ENCODE results near the gene TAF4. TPM values are rescaled to one million over a fixed set of nuclear protein-coding genes. Genes with fewer than 3 reads are reported as not detected.
"Not testable (repeated sequence)": the region's sequence is repeated elsewhere in the genome, so short reads cannot be mapped to it uniquely, and the experiment has no call there.

The TAF4 gene
- polyA plus RNA-seq, 10 donors: 9.9 to 17.1 (median 13.4) TPM

DNA sequence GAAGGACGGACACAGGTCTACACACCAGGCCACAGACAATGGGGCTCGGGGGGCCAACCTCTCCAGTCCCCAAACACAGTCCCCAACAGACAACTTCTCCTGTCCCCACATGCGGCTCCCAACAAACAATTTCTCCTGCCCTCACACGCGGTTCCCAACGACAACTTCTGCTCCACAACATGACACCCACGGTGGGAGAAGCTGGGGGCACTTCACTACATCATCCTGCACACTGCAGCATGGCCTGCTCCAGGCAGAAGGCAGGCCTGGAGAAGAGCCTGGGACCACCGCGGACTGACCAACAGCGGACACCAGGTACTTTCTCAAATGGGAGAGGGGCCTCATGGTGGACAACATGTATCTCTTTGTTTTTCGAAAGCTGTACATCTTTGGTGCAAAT, 6.7 kb downstream of the TAF4 start:
- DNase-seq: no peak

DNA sequence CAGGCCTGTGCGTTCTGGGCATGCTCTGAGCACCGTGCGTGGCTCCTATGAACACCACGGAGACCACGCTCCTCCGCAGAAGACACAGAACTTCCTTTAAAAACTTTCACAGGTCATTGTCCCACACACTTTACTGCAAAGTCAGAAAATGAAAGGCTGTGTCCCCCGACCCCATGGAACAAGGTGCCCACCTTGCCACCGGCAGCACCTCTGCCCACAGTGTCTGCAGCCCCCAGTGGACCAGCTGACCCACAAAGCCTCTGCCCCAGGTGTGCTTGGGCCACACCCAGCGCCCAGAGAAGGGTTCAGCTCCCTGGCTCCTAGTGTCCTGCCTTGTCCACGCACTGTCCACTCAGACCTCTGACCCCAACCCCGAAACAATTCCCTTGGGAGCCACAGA, 8.7 kb downstream of the TAF4 start:
- no peak for DNase-seq

DNA sequence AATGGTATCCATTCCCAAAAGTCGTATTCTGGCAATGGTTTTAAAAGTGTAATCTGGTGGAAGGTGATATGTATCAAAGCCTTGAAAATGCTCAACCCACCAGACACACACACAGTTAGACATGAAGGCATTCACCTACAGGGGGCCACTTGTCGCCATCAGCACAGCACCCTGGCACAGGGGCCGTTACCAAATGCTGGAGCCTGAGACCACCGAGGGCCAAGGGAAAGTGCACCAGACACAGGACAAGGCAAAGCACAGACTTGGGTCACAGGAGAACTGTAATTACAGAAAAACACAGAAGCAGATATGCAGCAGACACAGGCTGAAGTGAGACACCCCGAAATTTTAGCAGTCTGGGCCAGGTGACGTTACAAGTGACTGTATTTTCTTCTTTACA, 9.3 kb downstream of the TAF4 start:
- no peak for DNase-seq

DNA sequence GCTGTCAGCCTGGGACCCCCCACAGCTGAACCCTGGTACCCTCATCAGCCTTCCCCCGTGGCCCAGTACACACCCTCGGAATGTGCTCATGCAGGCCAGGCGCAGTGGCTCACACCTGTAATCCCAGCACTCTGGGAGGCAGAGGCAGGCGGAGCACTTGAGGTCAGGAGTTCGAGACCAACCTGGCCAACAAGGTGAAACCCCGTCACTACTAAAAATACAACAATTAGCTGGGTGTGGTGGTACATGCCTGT, 9.9 kb downstream of the TAF4 start:
- DNase-seq: not testable (repeated sequence)

DNA sequence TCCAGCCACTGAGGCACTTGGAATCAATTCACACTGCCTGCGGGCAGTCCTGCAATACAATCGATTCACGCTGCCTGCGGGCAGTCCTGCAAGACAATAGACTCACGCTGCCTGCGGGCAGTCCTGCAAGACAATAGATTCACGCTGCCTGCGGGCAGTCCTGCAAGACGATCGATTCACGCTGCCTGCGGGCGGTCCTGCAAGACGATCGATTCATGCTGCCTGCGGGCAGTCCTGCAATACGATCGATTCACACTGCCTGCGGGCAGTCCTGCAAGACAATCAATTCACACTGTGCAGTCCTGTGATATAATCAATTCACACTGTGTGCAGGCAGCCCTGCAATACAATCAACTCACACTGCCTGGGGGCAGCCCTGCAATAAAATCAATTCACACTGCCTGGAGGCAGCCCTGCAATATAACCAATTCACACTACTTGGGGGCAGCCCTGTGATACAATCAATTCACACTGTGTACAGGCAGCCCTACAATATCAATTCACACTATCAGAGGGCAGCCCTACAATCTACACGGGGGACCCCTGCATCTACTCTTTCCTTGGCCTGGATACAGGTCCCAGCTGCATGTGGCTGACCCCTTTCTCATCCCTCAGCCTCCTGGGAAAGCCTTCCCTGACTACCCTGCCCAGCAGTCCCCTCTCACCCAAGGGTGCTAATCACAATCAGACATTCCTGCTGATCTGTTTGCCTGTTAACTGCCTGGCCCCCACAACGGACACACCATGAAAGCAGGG, 10.4 kb downstream of the TAF4 start:
- DNase-seq: no peak

DNA sequence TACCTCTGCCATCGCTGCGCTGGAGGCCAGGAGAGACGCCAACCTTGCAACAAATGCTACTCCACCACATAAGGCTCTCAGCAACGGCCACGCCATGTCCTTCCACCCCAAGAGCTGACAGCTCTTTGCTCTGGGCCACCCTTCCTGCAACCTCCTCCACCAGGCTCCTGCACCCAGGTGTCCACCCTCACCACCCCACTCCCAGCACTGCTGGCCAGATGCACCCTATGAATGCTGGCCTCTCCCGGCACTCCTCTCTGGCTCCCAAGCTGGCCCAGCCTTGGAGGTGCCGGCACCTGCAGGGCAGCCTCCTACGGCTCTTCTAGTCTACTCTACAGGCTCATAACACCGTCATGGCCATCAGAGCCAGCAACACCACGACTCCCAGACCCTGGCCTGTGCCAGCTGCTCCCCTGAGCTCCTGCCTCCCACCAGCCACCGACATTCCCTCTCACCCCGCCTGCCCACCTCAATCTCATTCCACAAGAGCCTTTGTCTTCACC, 11.2 kb downstream of the TAF4 start:
- no peak for DNase-seq

DNA sequence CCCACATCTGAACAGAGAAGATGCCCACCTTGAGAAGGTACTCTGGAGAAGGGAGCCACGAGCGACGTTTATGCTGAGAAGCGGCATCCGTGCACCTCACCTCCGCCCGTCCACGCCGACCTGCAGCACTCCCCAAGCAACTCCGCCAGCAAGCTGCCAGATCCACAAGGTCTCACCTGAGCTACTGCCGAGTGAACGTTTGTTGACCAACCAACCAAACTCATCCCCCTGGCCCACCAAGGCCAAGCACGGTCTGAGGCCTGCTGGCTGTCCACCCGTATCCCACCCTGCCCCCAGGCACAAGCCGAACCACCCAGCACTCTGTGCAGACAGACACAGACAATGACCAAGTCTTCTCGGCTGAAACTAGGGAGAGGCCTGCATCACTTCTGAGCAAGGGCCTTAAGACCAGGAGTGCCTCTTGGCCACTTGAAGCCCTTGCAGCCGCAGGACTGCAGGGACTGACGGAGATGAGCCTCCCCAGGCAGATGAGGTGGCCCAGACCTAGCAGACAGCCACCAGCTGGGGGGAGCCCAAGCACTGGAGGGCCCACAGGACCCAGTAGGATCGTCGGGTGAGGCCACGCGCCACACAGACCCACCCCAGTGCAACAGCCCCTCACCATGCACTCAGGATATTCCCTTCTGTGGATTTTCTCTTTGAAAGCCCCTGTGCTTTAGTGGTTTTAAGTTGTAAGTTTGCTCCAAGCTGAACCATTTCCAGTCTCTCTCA, 12.1 kb downstream of the TAF4 start:
- DNase-seq: no peak

DNA sequence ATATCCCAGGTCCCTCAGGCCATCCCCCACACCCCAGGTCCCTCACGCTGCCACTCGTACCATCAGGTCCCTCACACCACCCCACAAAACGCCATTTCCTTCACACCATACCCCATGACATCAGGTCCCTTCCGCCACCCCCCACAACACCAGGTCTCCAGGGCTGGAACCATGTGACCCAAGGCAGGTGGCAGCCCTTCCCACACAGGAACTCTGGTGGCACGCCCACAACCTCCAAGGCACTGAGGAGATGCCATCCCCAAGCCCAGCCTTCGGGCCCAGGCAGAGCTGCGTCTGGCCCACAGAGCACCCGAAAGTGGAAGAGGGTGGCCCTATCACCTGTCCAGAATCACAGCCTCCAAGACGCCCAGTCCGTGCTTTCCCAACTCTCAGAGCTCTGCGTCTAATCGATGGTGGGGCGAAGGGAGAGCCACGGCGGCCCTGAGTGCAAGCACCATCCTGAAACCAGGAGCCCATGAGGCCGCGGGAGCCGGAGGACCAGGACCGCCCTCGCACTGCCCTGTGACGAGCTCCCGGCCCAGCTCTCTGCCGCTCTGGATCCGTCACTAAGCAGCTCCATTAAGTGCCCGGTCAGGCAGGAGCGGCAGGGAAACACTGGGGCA, 12.7 kb downstream of the TAF4 start:
- DNase-seq: no peak

DNA sequence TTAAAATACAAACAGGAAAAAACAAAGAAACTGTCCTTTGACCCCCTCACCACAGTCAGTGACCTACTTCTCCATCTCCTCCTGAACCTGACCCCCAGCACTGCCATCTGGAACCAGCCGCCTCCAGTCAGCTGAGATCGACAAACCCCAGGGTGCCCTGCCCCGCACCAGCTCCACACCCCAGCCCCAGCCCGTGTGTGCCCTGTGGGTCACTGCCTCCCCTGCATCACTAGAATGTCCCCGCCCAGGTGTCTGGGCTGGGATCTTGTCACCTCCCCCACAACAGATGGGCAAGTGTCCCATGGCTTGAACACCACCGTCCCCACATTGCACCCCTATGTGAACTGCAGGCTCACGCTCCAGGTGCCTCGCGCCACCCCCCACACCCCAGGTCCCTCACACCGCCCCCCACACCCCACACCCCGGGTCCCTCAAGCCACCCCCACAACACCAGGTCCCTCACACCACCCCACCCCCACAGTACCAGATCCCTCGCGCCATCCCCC, 13.3 kb downstream of the TAF4 start:
- DNase-seq: no peak

DNA sequence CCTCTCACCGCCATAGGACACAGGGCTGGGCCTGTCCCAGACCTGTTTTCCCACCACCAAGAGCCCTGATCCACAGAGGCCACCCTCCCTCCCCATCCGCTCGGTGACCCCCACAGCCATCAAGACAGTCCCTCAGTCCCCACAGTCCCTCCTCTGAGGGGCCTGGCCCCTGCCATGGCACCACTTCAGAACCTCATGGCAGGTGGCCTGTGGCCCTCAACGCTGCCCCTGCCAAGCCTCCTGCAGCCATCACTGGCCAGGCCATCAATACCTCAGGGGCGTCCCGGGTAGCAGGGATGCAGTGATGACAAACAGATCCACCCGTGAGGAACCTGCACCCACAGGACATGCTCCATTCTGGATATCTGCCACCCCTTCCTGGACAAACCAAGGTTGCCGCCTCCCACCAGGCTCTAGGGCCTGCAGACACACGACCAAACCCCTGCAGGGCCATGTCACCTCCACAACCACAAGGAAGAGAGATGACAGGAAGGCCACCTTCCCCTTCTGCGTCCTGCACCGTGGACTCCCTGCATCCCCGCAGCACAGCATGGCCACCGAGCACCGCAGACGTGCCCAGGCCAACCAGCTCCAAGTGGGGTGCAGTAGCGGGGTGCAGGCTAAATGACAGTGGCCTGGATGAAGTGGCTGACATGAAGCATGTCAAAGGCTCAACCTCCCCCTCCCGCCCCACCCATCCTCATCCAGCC, 14.0 kb downstream of the TAF4 start:
- no peak for DNase-seq

DNA sequence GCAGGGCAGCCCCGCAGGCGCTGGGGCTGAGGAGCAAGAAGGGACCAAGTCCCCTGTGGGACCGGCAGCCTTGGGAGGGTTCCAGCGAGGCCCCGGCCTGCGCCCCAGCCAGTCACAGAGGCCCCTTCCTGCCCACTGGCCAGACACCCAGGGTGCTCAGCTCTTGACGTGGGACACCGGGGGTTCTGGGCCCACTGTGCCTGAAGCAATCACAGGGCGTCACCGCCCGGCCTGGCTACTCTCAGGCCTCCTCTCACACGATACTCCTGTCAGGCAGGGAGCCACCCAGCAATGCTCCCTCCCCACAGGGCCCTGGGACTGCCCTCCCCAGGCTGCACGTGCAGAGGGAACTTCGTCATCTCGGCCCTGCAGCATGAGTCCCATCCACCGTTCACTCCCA, 14.5 kb downstream of the TAF4 start:
- no peak for DNase-seq

DNA sequence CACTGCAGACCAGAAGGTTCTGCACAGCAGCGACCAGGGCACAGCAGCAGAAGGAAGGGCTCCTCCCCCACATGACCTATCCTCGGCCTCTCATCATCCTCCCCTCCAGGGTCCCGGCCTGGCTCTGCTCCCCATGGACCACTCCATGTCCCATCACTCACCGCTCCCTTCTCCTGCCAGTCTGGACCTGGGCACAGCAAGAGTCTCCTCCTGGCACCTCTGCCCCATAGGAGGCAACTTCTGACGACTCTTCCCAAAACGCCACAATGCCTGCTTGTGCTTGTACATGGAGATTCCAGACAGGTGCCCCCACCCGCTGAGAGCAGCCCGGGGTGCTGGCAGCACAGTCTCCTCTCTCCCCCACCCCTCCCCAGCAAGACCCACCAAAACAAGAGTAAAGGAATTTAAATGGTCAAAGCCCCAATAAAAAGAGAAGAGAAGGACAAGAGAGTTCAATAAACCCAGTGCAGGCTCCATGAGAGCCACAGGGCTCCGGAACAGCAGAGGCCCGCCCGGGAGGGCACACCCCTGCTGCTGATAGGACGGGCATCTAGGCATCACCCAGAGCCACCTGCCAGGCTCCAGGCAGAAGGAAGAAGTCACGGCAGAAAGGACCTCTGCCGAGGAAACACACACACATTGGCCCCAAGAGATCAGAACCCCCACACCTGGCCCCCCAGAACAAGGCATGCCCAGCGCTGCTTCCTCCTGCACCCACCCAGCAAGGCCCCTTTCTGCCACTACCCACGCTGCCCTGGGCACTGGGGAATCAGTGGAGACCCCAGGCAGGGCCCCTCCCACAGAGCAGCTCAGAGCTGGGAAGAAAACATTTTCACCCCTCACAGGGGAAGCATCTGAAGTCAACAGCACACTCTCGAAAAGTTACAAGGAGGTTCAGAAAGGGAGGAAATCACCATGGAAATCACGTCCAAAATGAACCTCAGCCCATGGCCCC, 15.2 kb downstream of the TAF4 start:
- no peak for DNase-seq

DNA sequence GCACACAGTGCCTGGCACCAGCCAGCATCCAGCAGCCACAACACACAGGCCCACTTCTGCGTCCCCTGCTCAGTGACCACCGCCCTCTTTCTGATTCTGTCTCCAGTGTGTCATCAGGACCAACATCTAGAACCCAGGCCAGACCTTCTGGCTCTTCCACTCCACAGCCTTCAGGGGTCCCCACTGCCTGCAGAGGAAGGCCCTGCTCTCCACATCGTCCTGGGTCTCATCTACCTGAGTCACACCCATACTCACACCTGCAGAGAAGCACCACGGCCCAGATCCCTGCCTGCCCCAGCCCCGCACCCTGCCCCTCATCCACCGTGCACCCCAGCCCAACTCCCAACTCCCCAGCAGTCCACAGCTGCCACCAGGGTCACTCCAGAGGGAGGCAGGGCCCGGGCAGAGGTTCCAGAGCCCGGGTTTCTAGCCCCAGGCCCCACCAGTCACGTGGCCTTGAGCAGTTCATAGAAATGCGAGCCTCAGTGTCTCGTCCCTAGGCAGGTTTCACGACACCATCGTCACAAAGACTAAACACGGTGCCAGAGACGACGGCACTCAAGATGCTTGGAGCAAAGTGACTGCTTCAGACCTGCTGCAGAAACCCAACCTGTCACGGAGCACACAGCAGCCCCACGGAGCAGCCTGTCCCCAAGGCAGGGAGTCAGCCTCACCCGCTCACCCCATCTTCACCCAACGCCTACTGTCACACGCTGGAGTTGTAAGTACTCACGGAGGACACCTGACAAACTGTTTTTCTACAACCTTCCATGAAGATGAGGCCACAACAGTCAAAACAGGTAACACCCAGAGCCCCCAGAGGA, 16.1 kb downstream of the TAF4 start:
- no peak for DNase-seq

DNA sequence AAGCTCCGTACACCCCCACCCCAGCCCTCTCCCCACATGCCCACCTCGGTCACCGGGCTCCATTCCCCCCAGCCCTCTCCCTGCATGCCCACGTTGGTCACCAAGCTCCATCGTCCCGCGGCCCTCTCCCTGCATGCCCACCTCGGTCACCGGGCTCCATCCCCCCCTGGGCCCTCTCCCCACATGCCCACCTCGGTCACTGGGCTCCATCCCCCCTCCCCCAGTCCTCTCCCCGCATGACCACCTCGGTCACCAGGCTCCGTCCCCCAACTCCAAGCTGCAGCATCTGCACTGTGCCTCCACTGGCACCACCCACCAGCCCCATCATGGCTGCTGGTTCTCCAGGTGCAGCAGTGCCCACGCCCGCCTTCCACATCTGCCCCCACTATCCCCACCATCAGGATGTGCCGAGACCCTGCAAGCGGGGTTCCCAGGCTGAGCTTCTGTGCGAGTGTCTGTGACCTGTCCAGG, 16.8 kb downstream of the TAF4 start:
- DNase-seq: no peak

DNA sequence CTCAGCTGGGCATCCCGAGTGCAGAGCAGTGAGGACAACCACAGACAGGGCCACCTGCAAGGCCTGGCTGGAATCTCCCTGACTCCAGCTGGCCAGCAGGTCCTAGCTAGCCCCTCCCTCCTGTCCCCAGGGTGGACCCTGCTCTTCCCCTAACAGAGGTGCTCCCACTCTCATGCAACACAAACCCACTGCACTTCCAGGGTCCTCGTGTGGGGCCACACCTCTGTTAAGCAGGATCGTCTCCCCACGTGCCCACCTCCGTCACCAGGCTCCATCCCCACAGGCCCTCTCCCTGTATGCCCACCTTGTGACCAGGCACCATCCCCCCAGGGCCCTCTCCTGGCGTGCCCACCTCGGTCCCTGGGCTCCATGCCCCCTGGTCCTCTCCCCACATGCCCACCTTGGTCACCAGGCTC, 17.3 kb downstream of the TAF4 start:
- no peak for DNase-seq

DNA sequence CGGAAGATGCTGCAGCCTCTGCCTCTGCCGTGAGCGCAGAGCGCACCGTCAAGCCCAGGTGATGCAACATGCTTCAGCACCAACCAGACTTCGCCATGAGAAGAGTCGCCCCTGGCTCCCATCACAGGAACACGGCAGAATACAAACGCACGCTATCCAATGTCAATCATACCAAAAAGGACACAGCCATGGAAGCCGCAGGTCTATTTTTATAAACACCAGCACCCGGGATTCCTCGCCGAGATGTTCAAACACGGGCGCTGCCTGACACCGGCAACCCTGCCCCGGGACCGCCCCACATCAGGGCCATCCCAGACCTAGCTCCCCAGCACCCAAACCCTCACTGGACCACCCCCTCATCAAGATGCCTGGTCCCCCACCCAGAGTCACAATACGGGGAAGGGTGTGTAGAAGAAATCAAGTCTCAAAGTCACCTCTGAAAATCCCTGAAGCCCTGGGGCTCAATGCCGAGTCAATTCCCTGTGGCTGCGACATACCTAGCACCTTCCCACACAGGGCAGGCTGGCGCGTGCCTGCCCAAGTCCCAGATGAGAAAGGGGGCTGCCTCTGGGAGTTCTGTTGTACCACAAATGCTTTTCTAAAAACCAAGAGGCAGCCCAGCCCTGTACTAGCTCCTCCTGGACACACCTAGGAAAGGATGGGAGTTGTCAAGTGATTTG, 17.9 kb downstream of the TAF4 start:
- no peak for DNase-seq

DNA sequence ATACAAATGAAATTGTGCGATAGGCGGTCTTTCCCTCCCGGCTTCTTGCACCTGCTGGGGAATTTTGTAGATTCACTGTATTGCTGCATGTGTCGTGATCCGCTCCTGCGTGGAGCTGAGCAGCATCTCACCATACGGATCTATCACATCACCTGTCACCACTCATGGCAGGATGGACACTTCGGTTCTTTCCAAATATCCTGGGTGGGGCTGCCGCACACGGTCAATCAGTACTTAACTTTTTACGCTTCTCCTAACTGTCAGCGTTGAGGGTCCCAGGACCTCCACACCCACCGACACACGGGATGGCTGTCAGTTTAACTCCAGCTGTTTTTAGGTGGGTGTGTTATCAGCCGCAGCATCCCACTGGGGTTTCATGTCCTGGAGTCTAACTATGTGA, 19.2 kb downstream of the TAF4 start:
- DNase-seq: no peak

DNA sequence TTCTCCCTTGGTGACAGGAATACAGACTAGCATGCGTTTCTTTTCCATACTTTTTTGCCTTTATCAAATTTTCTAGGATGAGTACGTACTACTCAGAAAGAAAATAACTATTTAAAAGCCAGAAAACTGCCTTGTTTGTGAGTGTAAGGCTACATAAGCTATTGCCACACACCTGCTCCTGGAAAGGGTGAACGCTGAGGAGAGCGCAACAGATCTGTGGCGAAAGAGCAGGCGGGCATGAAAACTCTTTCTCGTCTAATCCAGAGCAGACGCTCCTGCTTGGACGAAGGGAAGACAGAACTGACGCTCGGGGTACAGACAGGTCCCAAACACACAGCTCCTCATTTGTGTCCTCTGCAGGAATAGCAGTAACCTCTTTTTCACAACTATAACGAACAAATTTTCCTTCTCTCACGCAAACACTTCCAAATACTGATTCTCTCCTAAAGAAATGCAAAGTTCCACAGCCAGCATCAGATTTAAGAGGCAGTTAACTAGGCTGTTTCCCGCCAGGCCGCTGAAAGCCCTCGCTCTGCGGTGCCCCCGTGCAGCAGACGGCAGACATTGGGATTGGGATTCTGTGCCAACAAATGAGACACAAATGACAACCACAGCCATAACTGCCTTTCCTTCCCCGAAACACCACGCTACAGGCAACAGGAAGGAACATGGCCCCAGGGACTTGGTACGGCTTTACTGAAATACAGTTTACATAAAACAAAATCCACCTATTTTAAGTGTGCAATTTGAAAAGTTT, 20.0 kb downstream of the TAF4 start:
- DNase-seq: no peak

DNA sequence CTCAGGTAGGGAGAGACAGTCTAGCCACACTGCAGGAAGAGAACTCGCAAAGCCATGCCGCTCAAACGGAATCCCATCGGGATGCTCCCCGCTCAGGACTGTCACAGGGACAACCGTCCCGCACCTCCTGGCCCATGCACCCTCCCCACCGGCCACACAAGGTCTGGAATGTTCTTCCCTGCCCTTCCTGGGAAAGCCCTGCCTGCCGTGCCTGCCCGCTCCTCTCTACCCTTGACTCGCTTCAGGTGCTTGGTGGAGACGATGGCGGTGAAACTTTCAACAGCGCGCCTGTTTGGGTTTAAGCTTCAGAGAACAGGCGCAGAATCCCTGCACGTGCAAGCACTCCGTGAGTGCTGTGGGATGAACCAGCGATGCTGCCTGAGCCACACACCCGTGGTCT, 20.6 kb downstream of the TAF4 start:
- DNase-seq: no peak
